ENCODE results near the gene ICA1. TPM values are rescaled to one million over a fixed set of nuclear protein-coding genes. Genes with fewer than 3 reads are reported as not detected.
A peak's percentile ranks its signal among the peaks of the same experiment; 100 is the strongest.

ICA1 gene
- total and polyA plus RNA-seq, 2 of the 4 experiments (the other 2 are of a cell fraction) = not detected

- Histone ChIP-seq H4K5ac (ENCODE audit: low read depth, low read length) (no peak overlapping the region), H3K9me3 (ENCODE audit: control insufficient read depth, insufficient read depth, low read length) (no peaks in the 10 kb centered on the region), H3K4me2 (ENCODE audit: low read depth, low read length) (no peak overlapping the region), H2BK5ac (ENCODE audit: low read depth, low read length, poor library complexity, severe bottlenecking) (no peak overlapping the region), H2BK120ac (ENCODE audit: low read depth, low read length) (no peak overlapping the region), H3K56ac (ENCODE audit: extremely low read depth, insufficient read depth, low read length) (no peak overlapping the region), H2AK9ac (replicated peaks; ENCODE audit: low read depth, low read length, poor library complexity) (no peak overlapping the region), H3K18ac (ENCODE audit: low read depth, low read length) (no peak overlapping the region), H4K8ac (ENCODE audit: low read depth in 2 of 2, low read length in 2 of 2) (no peak overlapping the region), H4K91ac (ENCODE audit: insufficient read depth, low read depth, low read length) (no peak overlapping the region), H3K27me3 (ENCODE audit: control insufficient read depth, insufficient read depth, low read length) (no peaks in the 10 kb centered on the region), H2BK15ac (ENCODE audit: low read depth, low read length) (no peak overlapping the region), H3K4me3 (ENCODE audit: insufficient read depth, low read depth, low read length) (no peak overlapping the region), H2AK5ac (ENCODE audit: low read depth, low read length) (no peak overlapping the region), H3K9ac (ENCODE audit: low read depth, low read length) (no peak overlapping the region), H2BK20ac (ENCODE audit: low read depth, low read length) (no peak overlapping the region), H3K23ac (ENCODE audit: low read depth, low read length) (no peak overlapping the region), H4K20me1 (ENCODE audit: insufficient read depth, low read length) (no peaks in the 10 kb centered on the region), H2AFZ (replicated peaks; ENCODE audit: low read length, poor library complexity) (no peak overlapping the region), H3K9me1 (ENCODE audit: insufficient read depth, low read length) (no peaks in the 10 kb centered on the region), H3K4me1 (ENCODE audit: control insufficient read depth, insufficient read depth, low read length) (no peaks in the 10 kb centered on the region), H3K27ac (ENCODE audit: insufficient read depth, low read length) (no peak overlapping the region), H3K4ac (ENCODE audit: low read depth, low read length) (no peak overlapping the region), H3K36me3 (ENCODE audit: control insufficient read depth, insufficient read depth, low read length) (no peaks in the 10 kb centered on the region), H3K14ac (replicated peaks; ENCODE audit: low read depth, low read length) (no peak overlapping the region), H3K79me1 (ENCODE audit: low read depth in 1 of 2, low read length in 2 of 2) (no peaks in the 10 kb centered on the region)
- POLR2A ChIA-PET (ENCODE audit: unreplicated experiment) = no interaction called here
- no TSS peak for BruUV-seq (replicated peaks)
- DNase-seq = peak; percentile 54
- peak; percentile 77 for ATAC-seq (ENCODE audit: low read depth)
- in situ Hi-C loops (cut with MboI; ENCODE audit: low sequenced_read_pairs) = no loop called here
- TF ChIP-seq CTCF (conservative IDR thresholded peaks at IDR 0.05; ENCODE audit: low read depth, low read length) (peak; percentile 60), USF2 (IDR thresholded peaks at IDR 0.05; ENCODE audit: low read depth, low read length) (no peak), RCOR1 (IDR thresholded peaks at IDR 0.05; ENCODE audit: insufficient replicate concordance, low read length) (no peak), CEBPB (IDR thresholded peaks at IDR 0.05; ENCODE audit: low read depth, low read length) (no peak), POLR2A (IDR thresholded peaks at IDR 0.05; ENCODE audit: low read depth, low read length) (no peak), FOS (IDR thresholded peaks at IDR 0.05; ENCODE audit: low read depth, low read length) (no peak), SMC3 (IDR thresholded peaks at IDR 0.05; ENCODE audit: low read depth, low read length) (peak; percentile 73), MXI1 (IDR thresholded peaks at IDR 0.05; ENCODE audit: borderline replicate concordance, low read depth, low read length) (no peak), MAZ (IDR thresholded peaks at IDR 0.05; ENCODE audit: borderline replicate concordance, low read depth, low read length) (no peak), BHLHE40 (IDR thresholded peaks at IDR 0.05; ENCODE audit: low read depth, low read length) (no peak), MAFK (IDR thresholded peaks at IDR 0.05; ENCODE audit: low read depth, low read length) (no peak), RFX5 (IDR thresholded peaks at IDR 0.05; ENCODE audit: low read depth, low read length) (no peak), RAD21 (IDR thresholded peaks at IDR 0.05; ENCODE audit: low read length) (peak; percentile 72), ELK1 (IDR thresholded peaks at IDR 0.05; ENCODE audit: borderline replicate concordance, low read depth, low read length) (no peak), NFE2L2 (IDR thresholded peaks at IDR 0.05; ENCODE audit: low read depth, low read length) (no peak)
- dilution Hi-C loops (cut with HindIII; ENCODE audit: low sequenced_read_pairs, unreplicated experiment) = no loop called here
- CTCF ChIA-PET = interaction anchor here (0.6 to 1.3 kb wide), 8 partner anchors 11 to 932 kb away, joined by 3 to 10 read pairs (median 3); no protein-coding TSS in a partner anchor
- intact Hi-C loops (cut with micrococcal nuclease) = loop anchor here (2.0 to 5.0 kb wide), 3 partner anchors 430 to 596 kb away; no protein-coding TSS in a partner anchor
- WGBS, 2 experiments (ENCODE audit: extremely low coverage in 2 of 2, insufficient read length in 1 of 2) = no CpG with 5 or more reads among the region's 4 CpGs
These were observed 71.7 kb downstream of the ICA1 start for GRCh38 chr7:8190119-8190895.

All from IMR-90 (cell line).